AG08395 (cell line): ENCODE results near the gene F2RL3.
"Not testable (repeated sequence)": the region's sequence is repeated elsewhere in the genome, so short reads cannot be mapped to it uniquely, and the experiment has no call there.

Experiments
- DNase-seq: peaks from one replicate; pipeline ENCODE4 v3.0.0; 2012; ENCODE audit warnings: mixed read lengths, low spot score

Gene F2RL3

DNA sequence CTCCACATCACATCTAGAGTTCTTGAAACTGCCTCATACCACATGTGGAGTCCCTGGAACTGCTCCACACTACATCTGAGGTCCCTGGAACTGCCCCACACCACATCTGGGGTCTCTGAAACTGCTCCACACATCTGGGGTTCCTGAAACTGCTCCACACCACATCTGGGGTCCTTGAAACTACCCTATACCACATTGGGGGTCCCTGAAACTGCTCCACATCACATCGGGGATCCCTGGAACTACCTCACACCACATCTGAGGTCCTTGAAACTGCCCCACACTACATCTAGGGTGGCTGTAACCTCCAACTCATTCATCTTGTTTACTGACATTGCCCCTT is 33.8 kb downstream of the F2RL3 start:
- DNase-seq, result no peak

DNA sequence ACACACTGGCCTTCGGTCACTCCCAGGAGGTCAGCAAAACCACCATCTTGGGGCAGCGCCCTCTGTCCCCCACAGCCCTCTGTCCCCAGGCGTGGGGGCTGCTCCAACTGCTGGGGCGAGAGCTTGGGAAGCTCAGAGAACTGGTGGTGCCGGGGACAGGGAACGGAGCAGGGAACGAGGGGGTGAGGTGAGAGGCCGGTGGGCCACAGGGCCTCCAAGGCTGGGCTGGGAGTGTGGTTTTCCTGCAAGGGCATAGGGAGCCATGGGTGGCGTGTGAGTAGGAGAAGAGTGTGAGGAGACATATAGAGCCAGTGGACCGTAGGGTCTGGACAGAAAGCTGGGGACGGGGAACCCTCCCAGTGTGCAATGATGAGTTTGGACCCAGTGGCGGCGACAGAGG is 34.1 kb downstream of the F2RL3 start:
- no peak for DNase-seq

DNA sequence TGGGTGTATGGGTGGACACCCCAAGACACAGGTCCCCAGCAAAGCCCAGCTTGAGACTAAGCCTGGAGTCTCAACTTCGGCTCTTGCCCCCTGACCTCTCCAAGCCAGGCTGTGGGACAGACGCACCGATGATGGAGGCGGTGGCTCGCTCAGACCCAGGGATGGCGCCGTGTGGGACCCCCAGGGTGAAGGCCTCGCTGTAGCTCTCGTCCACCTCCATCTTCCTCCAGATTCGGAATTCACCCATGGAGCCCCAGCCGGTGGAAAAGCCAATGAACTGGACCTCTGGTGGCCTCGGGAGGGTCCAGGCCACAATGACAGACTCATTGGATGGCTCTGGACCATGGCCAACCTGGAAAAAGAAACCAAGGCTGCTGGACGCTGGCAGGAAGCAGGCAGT is 39.1 kb downstream of the F2RL3 start:
- no peak for DNase-seq

DNA sequence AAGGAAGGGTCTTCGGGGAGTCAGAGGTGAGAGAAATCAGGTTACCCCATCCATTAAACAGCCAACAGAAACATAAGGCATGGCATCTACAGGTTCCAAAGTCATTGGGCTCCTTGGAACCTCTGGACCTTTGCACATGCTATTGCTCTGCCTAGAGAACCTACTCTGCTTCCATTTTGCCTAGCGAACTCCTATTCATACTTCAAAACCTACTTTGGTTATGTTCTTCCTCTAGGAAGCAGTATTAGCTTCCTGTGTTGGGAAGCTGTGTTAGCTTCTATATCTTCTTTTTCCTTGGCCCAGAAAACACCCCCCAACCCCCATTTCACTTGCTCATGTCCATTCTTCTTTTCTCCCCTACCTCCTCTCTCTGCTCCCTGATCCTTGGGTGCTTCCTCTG is 39.6 kb downstream of the F2RL3 start:
- DNase-seq, result no peak

DNA sequence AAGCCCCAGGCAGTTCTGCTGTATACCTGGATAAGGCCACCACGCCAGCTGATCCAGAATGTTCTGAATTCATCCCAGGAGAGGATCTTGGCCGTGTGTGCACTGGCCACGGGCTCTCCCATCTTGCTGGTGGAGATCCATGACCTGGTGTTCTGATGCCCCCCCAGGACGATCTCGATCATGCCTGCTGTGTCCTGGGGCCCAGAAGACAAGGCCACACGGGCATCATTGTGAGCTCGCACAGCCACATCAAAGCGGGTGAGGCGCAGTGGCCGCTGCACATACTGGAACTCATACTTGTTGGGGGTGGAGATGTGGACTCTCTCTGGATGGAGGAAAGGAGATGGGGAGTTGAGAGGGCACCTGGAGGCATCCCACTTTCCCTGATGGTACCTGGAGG is 40.1 kb downstream of the F2RL3 start:
- DNase-seq, result no peak

DNA sequence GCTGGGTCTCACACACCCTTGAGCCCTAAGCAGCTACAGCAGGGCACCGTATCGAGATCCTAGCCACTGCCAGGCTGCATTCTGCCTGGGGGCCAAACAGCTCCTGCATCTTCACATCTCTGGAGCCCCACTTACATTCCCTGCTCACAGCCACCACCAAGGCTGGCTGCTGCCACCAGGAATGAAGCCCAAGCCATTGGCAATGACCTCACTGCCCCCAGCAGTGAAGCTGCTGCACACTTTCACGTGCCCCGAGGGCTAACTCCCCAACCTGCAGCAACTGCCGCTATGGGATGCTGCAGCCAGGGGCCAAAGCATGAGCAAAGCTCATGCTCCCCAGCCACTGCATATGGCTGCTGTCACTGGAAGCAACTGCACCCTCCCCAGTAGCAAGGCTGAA is 42.0 kb downstream of the F2RL3 start:
- DNase-seq, result no peak

DNA sequence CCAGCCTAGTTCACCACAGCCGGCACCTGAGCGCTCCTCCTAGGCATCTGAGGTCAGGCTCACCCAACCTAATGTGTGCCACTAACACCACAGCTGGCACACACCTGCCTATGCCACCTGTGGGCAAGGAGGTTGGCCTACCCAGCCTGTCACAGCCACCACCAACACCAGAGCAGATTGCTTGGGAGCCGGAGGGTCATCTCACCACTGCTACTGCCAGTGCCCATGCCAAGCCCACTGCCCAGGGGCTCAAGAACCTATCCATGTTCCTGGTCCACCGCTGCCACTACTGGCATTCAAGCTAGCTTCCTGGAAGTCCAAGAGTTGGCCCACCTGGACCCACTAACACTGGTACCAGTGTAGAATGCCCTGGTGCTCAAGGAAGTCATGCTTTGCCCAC is 42.5 kb downstream of the F2RL3 start:
- DNase-seq, result no peak

DNA sequence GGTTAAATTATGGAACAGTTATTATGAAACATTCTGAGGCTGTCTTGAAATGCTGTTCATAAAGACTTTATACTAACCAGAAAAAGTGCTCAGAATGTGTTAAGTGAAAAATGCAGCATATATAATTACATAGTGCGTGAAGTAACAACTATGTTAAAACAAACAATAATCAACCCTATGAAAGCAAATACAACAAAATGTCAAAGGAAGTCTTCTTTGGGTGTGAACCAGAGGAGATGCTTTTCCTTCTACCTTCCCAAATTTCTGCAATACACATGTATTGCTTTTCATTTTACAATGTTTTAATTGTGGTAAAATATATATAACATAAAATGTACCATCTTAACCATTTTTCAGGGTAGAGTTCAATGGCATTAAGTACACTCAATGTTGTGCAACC is 45.7 kb downstream of the F2RL3 start:
- no peak for DNase-seq

DNA sequence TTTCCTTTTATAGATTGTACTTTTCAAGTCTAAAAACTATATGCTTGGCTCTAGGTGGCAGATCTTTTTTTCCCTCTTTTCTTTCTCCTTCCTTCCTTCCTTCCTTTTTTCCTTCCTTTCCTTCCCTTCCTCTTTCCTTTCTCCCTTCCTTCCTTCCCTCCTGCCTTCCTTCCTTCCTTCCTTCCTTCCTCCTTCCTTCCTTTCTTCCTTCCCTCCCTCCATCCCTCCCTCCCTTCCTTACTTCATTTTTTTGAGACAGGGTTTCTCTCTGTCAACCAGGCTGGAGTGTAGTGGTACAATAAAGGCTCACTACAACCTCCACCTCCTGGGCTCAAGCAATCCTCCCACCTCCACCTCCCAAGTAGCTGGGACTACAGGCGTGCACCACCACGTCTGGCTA is 48.1 kb downstream of the F2RL3 start:
- DNase-seq, result no peak

DNA sequence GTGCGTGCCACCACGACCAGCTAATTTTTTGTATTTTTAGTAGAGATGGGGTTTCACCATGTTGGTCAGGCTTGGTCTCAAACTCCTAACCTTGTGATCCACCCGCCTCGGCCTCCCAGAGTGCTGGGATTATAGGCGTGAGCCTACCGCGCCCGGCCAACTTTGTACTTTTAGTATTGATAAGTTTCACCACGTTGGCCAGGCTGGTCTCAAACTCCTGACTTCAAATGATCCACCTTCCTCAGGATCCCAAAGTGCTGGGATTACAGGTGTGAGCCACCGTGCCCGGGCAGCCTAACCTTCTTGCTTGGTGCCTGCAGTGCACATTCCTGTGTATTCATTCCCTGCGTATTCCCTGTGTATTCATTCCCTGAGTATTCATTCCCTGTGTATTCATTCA is 49.0 kb downstream of the F2RL3 start:
- not testable (repeated sequence) for DNase-seq

DNA sequence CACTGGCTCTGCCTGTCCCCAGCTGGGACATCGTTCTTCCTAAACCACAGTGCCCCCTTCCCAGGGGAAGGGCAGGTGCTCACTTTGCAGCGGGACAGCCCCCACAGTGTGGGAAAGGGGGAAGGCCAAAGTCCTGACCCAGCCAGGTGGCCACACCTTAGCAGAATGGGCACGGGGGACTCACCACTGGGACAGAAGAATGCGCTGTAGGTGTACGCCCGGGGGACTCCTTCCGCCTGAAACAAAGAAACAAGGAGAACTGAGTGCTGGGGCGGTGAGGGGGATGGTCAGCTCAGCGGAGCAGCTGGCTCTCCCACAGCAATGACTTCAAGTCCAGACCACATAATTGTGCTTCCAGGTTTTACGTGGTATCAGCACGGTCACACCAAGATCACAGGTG is 49.4 kb downstream of the F2RL3 start:
- DNase-seq, result no peak

DNA sequence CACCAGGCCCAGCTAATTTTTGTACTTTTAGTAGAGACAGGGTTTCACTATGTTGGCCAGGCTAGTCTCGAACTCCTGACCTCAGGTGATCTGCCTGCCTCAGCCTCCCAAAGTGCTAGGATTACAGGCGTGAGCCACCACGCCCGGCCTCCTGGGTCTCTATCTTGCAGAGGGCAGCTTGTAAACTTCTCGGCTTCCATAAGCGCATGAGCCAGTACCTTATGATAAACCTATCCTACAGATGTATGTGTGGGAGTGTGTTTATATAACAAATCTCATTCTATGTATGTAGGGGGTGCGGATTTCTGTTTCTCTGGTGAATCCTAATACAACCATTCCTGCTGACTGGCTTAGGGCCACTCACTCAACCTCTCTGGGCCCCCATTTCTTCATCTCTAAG is 51.3 kb downstream of the F2RL3 start:
- DNase-seq, result not testable (repeated sequence)

DNA sequence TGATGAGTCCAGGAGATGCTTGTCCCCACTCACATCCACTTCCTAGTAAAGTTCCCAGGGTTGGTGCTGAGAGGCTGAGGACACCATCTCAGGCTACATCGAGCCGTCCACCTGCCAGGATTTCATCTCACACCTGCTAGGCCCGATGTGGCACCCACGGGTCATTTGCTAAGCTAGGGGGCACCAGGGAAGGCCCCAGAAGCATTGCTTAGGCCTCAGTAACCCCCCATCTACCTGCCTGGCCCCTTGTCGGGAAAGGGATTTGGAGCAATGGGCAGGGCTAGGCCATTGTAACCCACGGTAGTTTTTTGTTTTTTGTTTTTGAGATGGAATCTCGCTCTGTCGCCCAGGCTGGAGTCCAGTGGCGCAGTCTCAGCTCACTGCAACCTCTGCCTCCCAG is 51.8 kb downstream of the F2RL3 start:
- DNase-seq, result no peak
